Natural killer cell (primary cell): ENCODE results near the gene CAMTA1. TPM values are rescaled to one million over a fixed set of nuclear protein-coding genes. Genes with fewer than 3 reads are reported as not detected.

Source experiments
- ATAC-seq, 3 donors: fragments of 150-1000 bp in 2 of 3; fragments of 200-7000 bp in 1 of 3; cut with Tn5 transposase; 1 replicate in 1 of 3; 2 replicates in 2 of 3; pipeline ENCODE4 v1.10.0; 2021; ENCODE audit warnings: mild to moderate bottlenecking in 2 of 3, moderate library complexity in 2 of 3
- DNase-seq, 2 donors: peaks; one replicate each; pipeline versions ENCODE4 v3.0.0 to v3.0.0-alpha.2; 2013 to 2021; ENCODE audit warnings: mixed read lengths in 1 of 2
- H3K27ac ChIP-seq: one replicate; pipeline ENCODE4 v1.5.1; 2013; ENCODE audit warnings: mild to moderate bottlenecking, low read length
- H3K27me3 ChIP-seq: one replicate; pipeline ENCODE4 v1.6.1; 2013; ENCODE audit warnings: low read length; ENCODE audit not compliant: control insufficient read depth, insufficient read depth
- H3K36me3 ChIP-seq: one replicate; pipeline ENCODE4 v1.6.1; 2013; ENCODE audit warnings: low read length; ENCODE audit not compliant: control insufficient read depth, insufficient read depth
- H3K4me1 ChIP-seq: one replicate; pipeline ENCODE4 v1.6.1; 2013; ENCODE audit warnings: low read length; ENCODE audit not compliant: control insufficient read depth, insufficient read depth
- H3K4me3 ChIP-seq: one replicate; pipeline ENCODE4 v1.5.1; 2013; ENCODE audit warnings: low read length
- H3K9me3 ChIP-seq: one replicate; pipeline ENCODE4 v1.6.1; 2013; ENCODE audit warnings: low read length; ENCODE audit not compliant: control insufficient read depth, insufficient read depth
- H3K27ac Mint-ChIP-seq, 2 donors: one replicate each; pipeline ENCODE4 v1.8.0; 2022; ENCODE audit warnings: mild to moderate bottlenecking in 2 of 2, mixed read lengths in 2 of 2, moderate library complexity in 1 of 2
- H3K27me3 Mint-ChIP-seq, 2 donors: one replicate each; pipeline ENCODE4 v1.8.0; 2022; ENCODE audit warnings: low read depth in 2 of 2, mixed read lengths in 2 of 2
- H3K36me3 Mint-ChIP-seq: one replicate; pipeline ENCODE4 v1.8.0; 2022; ENCODE audit warnings: mixed read lengths
- H3K4me1 Mint-ChIP-seq, 2 donors: one replicate each; pipeline ENCODE4 v1.8.0; 2022; ENCODE audit warnings: mixed read lengths in 2 of 2
- H3K4me3 Mint-ChIP-seq: one replicate; pipeline ENCODE4 v1.8.0; 2022; ENCODE audit warnings: mild to moderate bottlenecking, moderate library complexity, mixed read lengths
- H3K9me3 Mint-ChIP-seq, 2 donors: one replicate each; pipeline ENCODE4 v1.8.0; 2022; ENCODE audit warnings: mixed read lengths in 2 of 2
- WGBS: methylation state at CpG from one replicate; pipeline ENCODE4 v1.1.7; 2013; ENCODE audit warnings: missing lambda C conversion rate; ENCODE audit not compliant: insufficient coverage; 5-methylcytosine and 5-hydroxymethylcytosine counted together
- intact Hi-C: fragments of 100-400 bp; cut with micrococcal nuclease; formaldehyde crosslinking; loops from one replicate; pipeline ENCODE4 v1.14.2; 2022
- total RNA-seq, 4 donors: library from RNA; stranded (reverse); fragments of 120-200 nt in 1 of 4; gene quantifications; one replicate each; pipeline versions ENCODE4 v1.2.3 to v1.2.4, GENCODE V29; 2013 to 2022
- TF ChIP-seq, protein P1 (sequence below): fragments of 200-600 bp; IDR thresholded peaks from one replicate; pipeline ENCODE4 v1.8.0; 2022; ENCODE audit warnings: antibody characterized with exemption

The CAMTA1 gene
- total RNA-seq, 3 donors from 2014 or later (not counting 1 experiment from before 2014, with no cell fraction given): 40.6 to 53.3 (median 44.9) TPM

GRCh38 chr1:7084232-7084894 is 299.1 kb downstream of the CAMTA1 start:
- TF ChIP-seq, protein P1, sequence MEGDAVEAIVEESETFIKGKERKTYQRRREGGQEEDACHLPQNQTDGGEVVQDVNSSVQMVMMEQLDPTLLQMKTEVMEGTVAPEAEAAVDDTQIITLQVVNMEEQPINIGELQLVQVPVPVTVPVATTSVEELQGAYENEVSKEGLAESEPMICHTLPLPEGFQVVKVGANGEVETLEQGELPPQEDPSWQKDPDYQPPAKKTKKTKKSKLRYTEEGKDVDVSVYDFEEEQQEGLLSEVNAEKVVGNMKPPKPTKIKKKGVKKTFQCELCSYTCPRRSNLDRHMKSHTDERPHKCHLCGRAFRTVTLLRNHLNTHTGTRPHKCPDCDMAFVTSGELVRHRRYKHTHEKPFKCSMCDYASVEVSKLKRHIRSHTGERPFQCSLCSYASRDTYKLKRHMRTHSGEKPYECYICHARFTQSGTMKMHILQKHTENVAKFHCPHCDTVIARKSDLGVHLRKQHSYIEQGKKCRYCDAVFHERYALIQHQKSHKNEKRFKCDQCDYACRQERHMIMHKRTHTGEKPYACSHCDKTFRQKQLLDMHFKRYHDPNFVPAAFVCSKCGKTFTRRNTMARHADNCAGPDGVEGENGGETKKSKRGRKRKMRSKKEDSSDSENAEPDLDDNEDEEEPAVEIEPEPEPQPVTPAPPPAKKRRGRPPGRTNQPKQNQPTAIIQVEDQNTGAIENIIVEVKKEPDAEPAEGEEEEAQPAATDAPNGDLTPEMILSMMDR: no peak
- H3K9me3 ChIP-seq: no peaks in the 10 kb centered on the region
- H3K36me3 ChIP-seq: no peaks in the 10 kb centered on the region
- WGBS: 74% methylated on average over 16 of the region's 17 CpGs
- no peak overlapping the region for H3K4me3 ChIP-seq
- peaks cover 0 to 2% of the 10 kb centered on the region in 2 donors for H3K9me3 Mint-ChIP-seq
- H3K4me1 ChIP-seq: no peaks in the 10 kb centered on the region
- no peaks in the 10 kb centered on the region for H3K27me3 ChIP-seq
- peaks cover 4 to 9% of the 10 kb centered on the region in 2 donors for H3K27me3 Mint-ChIP-seq
- H3K4me3 Mint-ChIP-seq: no peak overlapping the region
- H3K27ac ChIP-seq: no peak overlapping the region
- no peaks in the 10 kb centered on the region for H3K4me1 Mint-ChIP-seq
- intact Hi-C loops: no loop called here
- H3K27ac Mint-ChIP-seq: no peak overlapping the region
- ATAC-seq (no peak), DNase-seq (no peak)
- no peaks in the 10 kb centered on the region for H3K36me3 Mint-ChIP-seq

GRCh38 chr1:7085521-7085920 is 300.3 kb downstream of the CAMTA1 start:
- Mint-ChIP-seq H3K4me3 (no peak overlapping the region), H3K36me3 (no peaks in the 10 kb centered on the region), H3K9me3 (peaks cover 0 to 2% of the 10 kb centered on the region in 2 donors), H3K27me3 (peaks cover 4 to 9% of the 10 kb centered on the region in 2 donors), H3K27ac (no peak overlapping the region), H3K4me1 (no peaks in the 10 kb centered on the region)
- Histone ChIP-seq H3K4me3 (no peak overlapping the region), H3K36me3 (no peaks in the 10 kb centered on the region), H3K27me3 (no peaks in the 10 kb centered on the region), H3K9me3 (no peaks in the 10 kb centered on the region), H3K27ac (no peak overlapping the region), H3K4me1 (no peaks in the 10 kb centered on the region)
- ATAC-seq (peak in 1 of 3 donors; percentile 5), DNase-seq (no peak)
- intact Hi-C loops: no loop called here
- TF ChIP-seq, protein P1: no peak
- WGBS: 82% methylated on average over 6 of the region's 6 CpGs

- no peak overlapping the region for H3K4me3 ChIP-seq
- H3K9me3 ChIP-seq: no peaks in the 10 kb centered on the region
- DNase-seq: no peak
- peaks cover 4% of the 10 kb centered on the region in 2 donors for H3K27me3 Mint-ChIP-seq
- H3K27ac Mint-ChIP-seq: no peak overlapping the region
- no peaks in the 10 kb centered on the region for H3K27me3 ChIP-seq
- H3K27ac ChIP-seq: no peak overlapping the region
- H3K9me3 Mint-ChIP-seq: peaks cover 0 to under 1% of the 10 kb centered on the region in 2 donors
- no peak for ATAC-seq
- no peaks in the 10 kb centered on the region for H3K36me3 Mint-ChIP-seq
- intact Hi-C loops: no loop called here
- H3K36me3 ChIP-seq: no peaks in the 10 kb centered on the region
- no peaks in the 10 kb centered on the region for H3K4me1 ChIP-seq
- no peak overlapping the region for H3K4me3 Mint-ChIP-seq
- WGBS: 71% methylated on average over 10 of the region's 11 CpGs
- H3K4me1 Mint-ChIP-seq: no peaks in the 10 kb centered on the region
- TF ChIP-seq, protein P1: no peak
Observed at GRCh38 chr1:7086106-7086505, 300.9 kb downstream of the CAMTA1 start.

DNA sequence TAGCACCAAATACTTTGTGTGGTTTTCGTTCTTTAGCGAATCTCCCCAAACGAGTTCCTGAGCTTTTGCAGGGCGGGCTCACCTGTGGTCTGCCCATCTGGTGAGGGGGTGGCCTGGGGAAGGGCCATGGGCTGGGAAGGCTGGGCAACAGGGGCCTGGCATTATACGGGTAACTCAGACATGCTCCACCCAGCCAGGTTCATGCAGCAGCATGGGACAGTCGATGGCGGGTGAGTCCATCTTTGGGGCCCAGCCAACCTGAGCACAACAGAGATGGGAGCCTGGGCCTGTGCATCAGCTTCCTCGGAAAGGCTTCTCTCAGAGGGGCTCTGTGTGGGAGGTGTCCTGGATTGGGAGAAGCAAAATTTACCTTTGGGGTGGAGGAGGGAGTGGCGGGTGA is 302.6 kb downstream of the CAMTA1 start:
- H3K27ac ChIP-seq: no peak overlapping the region
- no peaks in the 10 kb centered on the region for H3K9me3 ChIP-seq
- no peaks in the 10 kb centered on the region for H3K36me3 Mint-ChIP-seq
- no peaks in the 10 kb centered on the region for H3K27me3 ChIP-seq
- TF ChIP-seq, protein P1: no peak
- no peak for DNase-seq
- no peaks in the 10 kb centered on the region for H3K36me3 ChIP-seq
- 90% methylated on average over 9 of the region's 9 CpGs for WGBS
- H3K9me3 Mint-ChIP-seq: no peaks in the 10 kb centered on the region
- H3K4me3 Mint-ChIP-seq: no peak overlapping the region
- H3K4me1 Mint-ChIP-seq: no peaks in the 10 kb centered on the region
- intact Hi-C loops: no loop called here
- no peaks in the 10 kb centered on the region for H3K27me3 Mint-ChIP-seq
- no peaks in the 10 kb centered on the region for H3K4me1 ChIP-seq
- ATAC-seq: no peak
- no peak overlapping the region for H3K4me3 ChIP-seq
- H3K27ac Mint-ChIP-seq: no peak overlapping the region
